ENCODE results near the gene ASF1B. TPM values are rescaled to one million over a fixed set of nuclear protein-coding genes. Genes with fewer than 3 reads are reported as not detected.
"Not testable (repeated sequence)": the region's sequence is repeated elsewhere in the genome, so short reads cannot be mapped to it uniquely, and the experiment has no call there.

Gene ASF1B
- total RNA-seq, 2 donors from 2014 or later = 0.14 to 1.1 TPM

- TF ChIP-seq CTCF (IDR thresholded peaks at IDR 0.05) = no peak
- Histone ChIP-seq H3K9me3 (no peaks in the 10 kb centered on the region), H3K27ac (peak overlapping the region; percentile 69 to 70), H3K36me3 (peaks cover 4% of the 10 kb centered on the region), H3K4me3 (peak overlapping the region; percentile 60), H3K4me1 (ENCODE audit: control insufficient read depth in 1 of 2, low read depth in 2 of 2) (peaks cover 11 to 28% of the 10 kb centered on the region in 2 donors), H3K27me3 (replicated peaks; ENCODE audit: insufficient read depth) (no peaks in the 10 kb centered on the region)
- no peak for DNase-seq (ENCODE audit: low spot score)
- ATAC-seq (ENCODE audit: insufficient number of reproducible peaks, low FRiP score, low read depth) = no peak
These were observed 12.5 kb upstream of the ASF1B start for GRCh38 chr19:14148751-14149410.

- H3K27ac ChIP-seq = peak overlapping the region; percentile 69 to 70
- peak overlapping the region; percentile 45 for H3K4me3 ChIP-seq
- no peaks in the 10 kb centered on the region for H3K27me3 ChIP-seq (replicated peaks; ENCODE audit: insufficient read depth)
- no peaks in the 10 kb centered on the region for H3K9me3 ChIP-seq
- peaks cover 11 to 28% of the 10 kb centered on the region in 2 donors for H3K4me1 ChIP-seq (ENCODE audit: control insufficient read depth in 1 of 2, low read depth in 2 of 2)
- no peak for DNase-seq (ENCODE audit: low spot score)
- H3K36me3 ChIP-seq = peaks cover 4% of the 10 kb centered on the region
- ATAC-seq (ENCODE audit: insufficient number of reproducible peaks, low FRiP score, low read depth) = peak; percentile 28
- TF ChIP-seq CTCF (IDR thresholded peaks at IDR 0.05) = peak; percentile 89
These were observed 11.6 kb upstream of the ASF1B start for GRCh38 chr19:14147797-14148605.

GRCh38 chr19:14146789-14147216, 10.4 kb upstream of the ASF1B start:
- ATAC-seq (ENCODE audit: insufficient number of reproducible peaks, low FRiP score, low read depth) (no peak), DNase-seq (ENCODE audit: low spot score) (no peak)
- H3K9me3 ChIP-seq = no peaks in the 10 kb centered on the region
- no peak overlapping the region for H3K4me3 ChIP-seq
- H3K27ac ChIP-seq = no peak overlapping the region
- no peak for TF ChIP-seq CTCF (IDR thresholded peaks at IDR 0.05)
- H3K27me3 ChIP-seq (replicated peaks; ENCODE audit: insufficient read depth) = no peaks in the 10 kb centered on the region
- H3K36me3 ChIP-seq = peaks cover 3% of the 10 kb centered on the region
- peaks cover 11 to 28% of the 10 kb centered on the region in 2 donors for H3K4me1 ChIP-seq (ENCODE audit: control insufficient read depth in 1 of 2, low read depth in 2 of 2)

GRCh38 chr19:14146169-14146568, 9.8 kb upstream of the ASF1B start:
- ATAC-seq (ENCODE audit: insufficient number of reproducible peaks, low FRiP score, low read depth); H3K4me3 ChIP-seq; H3K27ac ChIP-seq; H3K9me3 ChIP-seq; H3K36me3 ChIP-seq; H3K27me3 ChIP-seq (replicated peaks; ENCODE audit: insufficient read depth); DNase-seq (ENCODE audit: low spot score): not testable (repeated sequence)
- H3K4me1 ChIP-seq (ENCODE audit: control insufficient read depth in 1 of 2, low read depth in 2 of 2) = peaks cover 11 to 28% of the 10 kb centered on the region in 2 donors

GRCh38 chr19:14145381-14145780, 9.0 kb upstream of the ASF1B start:
- ATAC-seq (ENCODE audit: insufficient number of reproducible peaks, low FRiP score, low read depth) (no peak), DNase-seq (ENCODE audit: low spot score) (no peak)
- Histone ChIP-seq H3K27ac (no peak overlapping the region), H3K36me3 (no peaks in the 10 kb centered on the region), H3K9me3 (no peaks in the 10 kb centered on the region), H3K4me1 (ENCODE audit: control insufficient read depth in 1 of 2, low read depth in 2 of 2) (peaks cover 11 to 27% of the 10 kb centered on the region in 2 donors), H3K27me3 (replicated peaks; ENCODE audit: insufficient read depth) (no peaks in the 10 kb centered on the region), H3K4me3 (no peak overlapping the region)
- TF ChIP-seq CTCF (IDR thresholded peaks at IDR 0.05) = no peak
